HG03095 (cell line): ENCODE data around the gene RETN.

Source experiments
- ATAC-seq: cut with Tn5 transposase; IDR thresholded peaks from one replicate; pipeline ENCODE4 v1.9.1; 2021; ENCODE audit warnings: moderate library complexity; ENCODE audit not compliant: unreplicated experiment

RETN gene

GRCh38 chr19:7681340-7682174 is 12.7 kb downstream of the RETN start:
- ATAC-seq = no peak

- no peak for ATAC-seq
Measured at GRCh38 chr19:7682175-7682855, 13.5 kb downstream of the RETN start.

GRCh38 chr19:7685546-7686445 is 16.9 kb downstream of the RETN start:
- ATAC-seq = no peak

GRCh38 chr19:7687177-7687576 is 18.3 kb downstream of the RETN start:
- no peak for ATAC-seq

- no peak for ATAC-seq
Measured at GRCh38 chr19:7689165-7689564, 20.3 kb downstream of the RETN start.

GRCh38 chr19:7690779-7691258 is 22.0 kb downstream of the RETN start:
- ATAC-seq = no peak

- ATAC-seq = no peak
Measured at GRCh38 chr19:7691497-7691896, 22.6 kb downstream of the RETN start.

GRCh38 chr19:7692417-7693088 is 23.7 kb downstream of the RETN start:
- ATAC-seq = no peak

GRCh38 chr19:7694499-7694898 is 25.6 kb downstream of the RETN start:
- no peak for ATAC-seq

GRCh38 chr19:7697721-7698287 is 29.0 kb downstream of the RETN start:
- no peak for ATAC-seq

GRCh38 chr19:7698583-7698982 is 29.7 kb downstream of the RETN start:
- no peak for ATAC-seq

- ATAC-seq = no peak
Measured at GRCh38 chr19:7699003-7699402, 30.2 kb downstream of the RETN start.

GRCh38 chr19:7699417-7700401 is 30.9 kb downstream of the RETN start:
- no peak for ATAC-seq

GRCh38 chr19:7701049-7701653 is 32.3 kb downstream of the RETN start:
- no peak for ATAC-seq

- ATAC-seq = peak; percentile 41
Measured at GRCh38 chr19:7701654-7702457, 33.0 kb downstream of the RETN start, which contains the start of gene FCER2. TSS of gene FCER2 (minus strand) at chr19:7702131. CDS start at chr19:7699760, 2,371 bp downstream.

GRCh38 chr19:7703332-7703731 is 34.5 kb downstream of the RETN start:
- no peak for ATAC-seq

GRCh38 chr19:7704280-7705060 is 35.6 kb downstream of the RETN start:
- ATAC-seq = no peak
